GM13976 (cell line): ENCODE results near the gene NEURL2.

Experiments
- DNase-seq: peaks from one replicate; pipeline ENCODE4 v3.0.0; 2012; ENCODE audit warnings: low spot score
- in situ Hi-C: fragments of 300-500 bp; cut with MboI; formaldehyde crosslinking; loops from one replicate; pipeline ENCODE4 v1.12.0; 2022; ENCODE audit warnings: low sequenced_read_pairs, mixed read lengths, inconsistent platforms; ENCODE audit not compliant: unreplicated experiment
- TF ChIP-seq, protein P1 (sequence below): IDR thresholded peaks from 2 replicates; pipeline ENCODE4 v1.5.1; 2012; ENCODE audit warnings: borderline replicate concordance, mild to moderate bottlenecking; ENCODE audit not compliant: insufficient read depth; ENCODE audit errors: extremely low read depth, missing control alignments, control extremely low read depth

The NEURL2 gene

DNA sequence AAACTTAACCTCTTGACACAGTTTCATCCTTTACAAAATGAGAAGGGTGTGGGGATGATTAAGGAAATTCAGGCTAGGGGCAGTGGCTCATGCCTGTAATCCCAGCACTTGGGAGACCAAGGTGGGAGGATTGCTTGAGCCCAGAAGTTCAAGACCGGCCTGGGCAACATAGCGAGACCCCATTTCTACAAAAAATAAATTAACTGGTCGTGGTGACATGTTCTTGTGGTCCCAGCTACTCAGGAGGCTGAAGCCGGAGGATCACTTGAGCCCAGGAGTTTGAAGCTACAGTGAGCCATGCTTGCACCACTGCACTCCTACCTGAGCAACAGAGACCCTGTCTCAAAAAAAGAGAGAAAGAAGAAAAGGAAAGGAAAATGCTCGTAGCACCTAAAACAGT lies 24.6 kb downstream of the NEURL2 start:
- in situ Hi-C loops, result no loop called here
- TF ChIP-seq, protein P1, sequence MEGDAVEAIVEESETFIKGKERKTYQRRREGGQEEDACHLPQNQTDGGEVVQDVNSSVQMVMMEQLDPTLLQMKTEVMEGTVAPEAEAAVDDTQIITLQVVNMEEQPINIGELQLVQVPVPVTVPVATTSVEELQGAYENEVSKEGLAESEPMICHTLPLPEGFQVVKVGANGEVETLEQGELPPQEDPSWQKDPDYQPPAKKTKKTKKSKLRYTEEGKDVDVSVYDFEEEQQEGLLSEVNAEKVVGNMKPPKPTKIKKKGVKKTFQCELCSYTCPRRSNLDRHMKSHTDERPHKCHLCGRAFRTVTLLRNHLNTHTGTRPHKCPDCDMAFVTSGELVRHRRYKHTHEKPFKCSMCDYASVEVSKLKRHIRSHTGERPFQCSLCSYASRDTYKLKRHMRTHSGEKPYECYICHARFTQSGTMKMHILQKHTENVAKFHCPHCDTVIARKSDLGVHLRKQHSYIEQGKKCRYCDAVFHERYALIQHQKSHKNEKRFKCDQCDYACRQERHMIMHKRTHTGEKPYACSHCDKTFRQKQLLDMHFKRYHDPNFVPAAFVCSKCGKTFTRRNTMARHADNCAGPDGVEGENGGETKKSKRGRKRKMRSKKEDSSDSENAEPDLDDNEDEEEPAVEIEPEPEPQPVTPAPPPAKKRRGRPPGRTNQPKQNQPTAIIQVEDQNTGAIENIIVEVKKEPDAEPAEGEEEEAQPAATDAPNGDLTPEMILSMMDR, result no peak

DNA sequence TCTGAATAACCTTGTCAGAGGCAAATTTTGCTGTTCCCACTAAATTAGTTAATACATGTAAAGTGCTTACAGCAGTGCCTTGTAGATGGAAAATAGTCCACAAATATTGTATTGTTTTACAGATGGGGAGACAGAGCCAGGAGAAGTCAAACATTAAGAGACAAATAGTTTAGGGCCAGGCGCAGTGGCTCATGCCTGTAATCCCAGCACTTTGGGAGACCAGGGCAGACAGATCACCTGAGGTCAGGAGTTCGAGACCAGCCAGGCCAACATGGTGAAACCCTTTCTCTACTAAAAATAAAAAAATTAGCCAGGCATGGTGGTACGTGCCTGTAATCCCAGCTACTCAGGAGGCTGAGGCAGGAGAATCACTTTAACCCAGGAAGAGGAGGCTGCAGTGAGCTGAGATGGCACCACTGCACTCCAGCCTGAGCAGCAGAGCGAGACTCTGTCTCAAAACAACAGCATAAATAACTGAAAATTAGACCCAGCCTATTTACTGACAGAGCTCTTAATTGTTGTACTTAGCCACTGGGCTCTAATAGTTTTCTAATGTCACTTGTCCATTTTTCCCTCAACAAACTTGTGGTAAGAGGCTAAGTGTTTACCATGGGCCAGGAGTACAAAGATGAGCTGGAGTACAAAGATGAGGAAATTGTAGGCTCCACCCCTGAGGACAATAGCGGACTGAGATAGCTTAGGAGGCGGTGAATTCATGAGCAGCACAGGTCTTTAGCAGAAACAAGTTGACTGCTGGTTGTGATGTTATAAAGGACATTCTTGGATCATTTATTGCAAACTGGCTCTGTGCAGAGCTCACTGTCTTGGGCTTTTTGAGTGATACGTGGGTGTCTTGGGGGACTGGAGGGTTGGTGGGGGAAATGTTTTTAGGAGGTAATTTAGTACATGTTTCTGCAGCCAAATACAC lies 27.2 kb downstream of the NEURL2 start:
- no peak for DNase-seq
- TF ChIP-seq, protein P1, result no peak
- in situ Hi-C loops, result no loop called here

More for the DNA sequence above, 24.6 kb downstream of the NEURL2 start:
- DNase-seq, result no peak

DNA sequence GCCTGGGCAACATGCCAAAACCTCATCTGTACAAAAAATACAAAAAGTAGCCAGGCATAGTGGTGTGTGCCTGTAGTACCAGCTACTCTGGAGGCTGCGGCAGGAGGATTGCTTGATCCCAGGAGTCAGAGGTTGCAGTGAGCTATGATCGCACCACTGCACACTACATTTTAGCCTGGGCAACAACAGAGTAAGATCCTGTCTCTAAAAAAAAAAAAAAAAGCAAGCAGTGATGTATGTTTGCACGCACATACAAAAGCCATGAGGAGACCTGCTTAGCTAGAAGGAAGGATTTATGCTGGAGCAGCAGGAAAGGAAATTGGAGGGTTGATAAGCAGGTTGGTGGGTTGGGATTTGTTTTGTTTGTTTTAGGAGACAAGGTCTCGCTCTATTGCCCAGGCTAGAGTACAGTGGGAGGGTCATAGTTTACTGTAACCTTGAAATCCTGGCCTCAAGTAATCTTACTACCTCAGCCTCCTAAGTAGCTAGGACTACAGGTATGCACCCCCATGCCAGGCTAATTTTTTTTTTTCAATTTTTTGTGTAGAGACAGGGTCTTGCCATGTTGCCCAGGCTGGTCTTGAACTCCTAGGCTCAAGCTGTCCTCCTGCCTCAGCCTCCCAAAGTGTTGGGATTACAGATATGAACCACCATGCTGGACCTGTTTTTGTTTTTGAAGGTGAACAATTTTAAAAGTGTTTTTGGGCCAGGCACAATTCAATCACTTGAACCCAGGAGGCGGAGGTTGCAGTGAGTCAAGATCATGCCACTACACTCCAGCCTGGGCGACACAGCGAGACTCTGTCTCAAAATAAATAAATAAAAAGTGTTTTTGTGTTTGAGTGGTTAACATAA lies 29.6 kb downstream of the NEURL2 start:
- in situ Hi-C loops, result no loop called here
- TF ChIP-seq, protein P1, result no peak
- no peak for DNase-seq

DNA sequence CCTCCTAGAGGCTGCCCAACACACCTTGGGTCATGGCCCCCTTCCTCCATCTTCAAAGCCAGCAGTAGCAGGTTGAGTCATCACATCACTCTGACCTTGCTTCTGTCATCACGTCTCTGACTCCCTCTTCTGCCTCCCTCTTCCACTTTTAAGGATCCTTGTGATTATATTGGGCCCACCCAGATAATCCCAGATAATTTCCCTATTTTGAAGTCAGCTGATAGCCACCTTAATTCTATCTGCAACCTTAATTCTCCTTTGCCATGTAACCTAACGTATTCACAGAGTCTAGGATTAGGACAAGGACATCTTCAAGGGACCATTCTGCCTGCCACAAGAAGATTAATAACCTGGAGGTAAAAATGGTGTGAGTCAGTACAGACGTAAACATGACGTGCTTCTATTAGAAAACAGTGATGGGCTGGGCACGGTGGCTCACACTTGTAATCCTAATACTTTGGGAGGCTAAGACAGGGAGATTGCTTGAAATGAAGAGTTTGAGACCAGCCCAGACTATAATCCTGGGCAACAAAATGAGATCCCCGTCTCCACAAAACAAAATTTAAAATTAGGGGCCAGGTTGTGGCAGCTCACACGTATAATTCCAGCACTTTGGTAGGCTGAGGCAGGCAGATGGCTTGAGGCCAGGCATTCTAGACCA lies 30.3 kb downstream of the NEURL2 start:
- in situ Hi-C loops, result no loop called here
- TF ChIP-seq, protein P1, result no peak
- DNase-seq, result no peak

DNA sequence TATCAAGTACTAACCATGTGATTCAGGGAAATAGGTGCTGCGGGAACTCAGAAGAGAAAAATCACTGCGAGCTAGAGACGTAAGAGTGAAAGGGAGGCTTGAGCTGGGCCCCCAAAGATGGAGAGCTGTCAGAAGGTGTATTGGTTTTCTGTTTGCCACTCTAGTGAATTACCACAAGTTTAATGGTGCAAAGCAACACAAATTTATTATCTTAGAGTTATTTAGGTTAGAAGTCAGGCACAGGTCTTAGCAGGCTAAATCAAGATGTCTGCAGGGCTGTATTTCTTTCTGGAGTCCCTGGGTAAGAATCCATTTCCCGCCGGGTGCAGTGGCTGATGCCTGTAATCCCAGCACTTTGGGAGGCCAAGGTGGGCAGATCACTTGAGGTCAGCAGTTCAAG lies 31.1 kb downstream of the NEURL2 start:
- no peak for DNase-seq
- in situ Hi-C loops, result no loop called here
- TF ChIP-seq, protein P1, result no peak

DNA sequence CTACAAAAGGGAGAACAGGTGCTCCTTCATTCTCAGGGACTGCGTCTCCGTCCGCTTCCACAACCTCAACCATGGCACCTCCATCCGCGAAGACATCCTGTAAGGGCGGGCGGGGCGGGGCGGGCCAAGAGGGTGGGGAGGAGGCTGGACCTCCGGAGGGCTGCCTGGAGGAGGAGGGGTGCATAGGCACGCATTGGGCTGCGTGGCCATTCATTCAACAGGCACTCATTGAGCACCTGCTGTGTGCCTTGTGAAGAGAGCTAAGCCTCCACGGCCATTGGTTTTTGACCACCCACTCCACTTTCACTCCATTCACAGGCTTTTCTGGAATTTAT lies 33.2 kb downstream of the NEURL2 start:
- in situ Hi-C loops, result no loop called here
- TF ChIP-seq, protein P1, result no peak
- peak; percentile 84 for DNase-seq
